Activated CD4-positive, alpha-beta T cell treated with anti-CD3 and anti-CD28 coated beads, Interleukin-10, Interleukin-2, amounts not matched to agents 100 ng/mL and 50 ng/mL, durations not matched to agents 16 hours and 8 hours (primary cell): Measurements from ENCODE around the gene SLC12A3.
A peak's percentile ranks its signal among the peaks of the same experiment; 100 is the strongest.

Experiments used
- DNase-seq: peaks from one replicate; pipeline ENCODE4 v3.0.0-alpha.2; 2020

The SLC12A3 gene, protein sequence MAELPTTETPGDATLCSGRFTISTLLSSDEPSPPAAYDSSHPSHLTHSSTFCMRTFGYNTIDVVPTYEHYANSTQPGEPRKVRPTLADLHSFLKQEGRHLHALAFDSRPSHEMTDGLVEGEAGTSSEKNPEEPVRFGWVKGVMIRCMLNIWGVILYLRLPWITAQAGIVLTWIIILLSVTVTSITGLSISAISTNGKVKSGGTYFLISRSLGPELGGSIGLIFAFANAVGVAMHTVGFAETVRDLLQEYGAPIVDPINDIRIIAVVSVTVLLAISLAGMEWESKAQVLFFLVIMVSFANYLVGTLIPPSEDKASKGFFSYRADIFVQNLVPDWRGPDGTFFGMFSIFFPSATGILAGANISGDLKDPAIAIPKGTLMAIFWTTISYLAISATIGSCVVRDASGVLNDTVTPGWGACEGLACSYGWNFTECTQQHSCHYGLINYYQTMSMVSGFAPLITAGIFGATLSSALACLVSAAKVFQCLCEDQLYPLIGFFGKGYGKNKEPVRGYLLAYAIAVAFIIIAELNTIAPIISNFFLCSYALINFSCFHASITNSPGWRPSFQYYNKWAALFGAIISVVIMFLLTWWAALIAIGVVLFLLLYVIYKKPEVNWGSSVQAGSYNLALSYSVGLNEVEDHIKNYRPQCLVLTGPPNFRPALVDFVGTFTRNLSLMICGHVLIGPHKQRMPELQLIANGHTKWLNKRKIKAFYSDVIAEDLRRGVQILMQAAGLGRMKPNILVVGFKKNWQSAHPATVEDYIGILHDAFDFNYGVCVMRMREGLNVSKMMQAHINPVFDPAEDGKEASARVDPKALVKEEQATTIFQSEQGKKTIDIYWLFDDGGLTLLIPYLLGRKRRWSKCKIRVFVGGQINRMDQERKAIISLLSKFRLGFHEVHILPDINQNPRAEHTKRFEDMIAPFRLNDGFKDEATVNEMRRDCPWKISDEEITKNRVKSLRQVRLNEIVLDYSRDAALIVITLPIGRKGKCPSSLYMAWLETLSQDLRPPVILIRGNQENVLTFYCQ

DNA sequence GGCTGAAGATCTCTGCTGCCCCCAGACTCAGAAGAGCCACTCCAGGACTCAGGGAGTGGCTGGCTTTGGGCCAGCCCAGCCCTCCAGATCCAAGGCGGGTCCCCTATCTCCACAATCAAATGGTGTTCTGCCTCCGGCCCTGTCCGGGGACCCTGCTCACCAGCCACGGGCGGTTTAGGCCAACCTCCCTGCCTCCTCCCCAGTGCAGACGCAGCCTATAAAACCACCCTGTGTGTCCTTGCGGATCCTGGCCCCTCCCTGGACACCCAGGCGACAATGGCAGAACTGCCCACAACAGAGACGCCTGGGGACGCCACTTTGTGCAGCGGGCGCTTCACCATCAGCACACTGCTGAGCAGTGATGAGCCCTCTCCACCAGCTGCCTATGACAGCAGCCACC, at the start of gene SLC12A3:
Gene SLC12A3 (plus strand): TSS at position 248 of the 400 bp plus-strand sequence. CDS start 29 bp downstream, at position 277.
- DNase-seq = no peak

DNA sequence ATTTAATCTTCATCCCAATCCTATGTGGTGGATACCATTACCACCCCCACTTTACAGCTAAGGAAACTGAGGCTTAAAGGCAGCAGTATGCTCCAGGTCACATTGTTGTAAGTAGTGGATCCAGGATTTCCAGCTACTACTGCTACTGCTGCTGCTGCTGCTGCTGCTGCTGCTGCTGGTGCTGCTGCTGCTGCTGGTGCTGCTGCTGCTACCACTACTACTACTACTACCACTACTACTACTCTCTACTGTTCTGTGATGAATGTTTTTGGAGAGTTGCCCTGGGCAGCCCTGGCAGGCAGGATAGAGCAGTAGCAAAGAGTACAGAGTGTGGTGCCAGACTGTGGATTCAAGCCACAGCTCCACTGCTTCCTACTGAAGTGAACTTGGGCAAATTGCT, 49.3 kb upstream of the SLC12A3 start:
- DNase-seq = no peak

DNA sequence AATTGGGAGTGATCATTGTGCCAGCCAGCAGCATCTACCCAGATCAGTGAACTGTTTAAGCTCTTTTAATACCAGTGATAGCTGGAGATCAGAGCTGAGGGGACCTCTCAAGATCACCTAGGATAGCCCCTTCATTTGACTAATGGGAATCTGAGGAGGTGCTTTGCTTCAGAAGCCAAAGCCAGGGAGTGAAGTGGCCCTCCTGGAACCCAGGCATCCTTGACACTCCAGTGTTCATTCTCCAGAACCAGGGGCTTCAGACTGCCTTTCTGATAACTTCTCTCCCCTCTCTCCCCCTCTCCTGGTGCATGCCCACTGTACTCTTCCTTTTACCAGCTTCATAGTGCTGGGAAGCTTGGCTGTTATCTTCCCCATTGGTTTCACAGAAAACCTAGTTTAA, 48.0 kb upstream of the SLC12A3 start:
- no peak for DNase-seq

DNA sequence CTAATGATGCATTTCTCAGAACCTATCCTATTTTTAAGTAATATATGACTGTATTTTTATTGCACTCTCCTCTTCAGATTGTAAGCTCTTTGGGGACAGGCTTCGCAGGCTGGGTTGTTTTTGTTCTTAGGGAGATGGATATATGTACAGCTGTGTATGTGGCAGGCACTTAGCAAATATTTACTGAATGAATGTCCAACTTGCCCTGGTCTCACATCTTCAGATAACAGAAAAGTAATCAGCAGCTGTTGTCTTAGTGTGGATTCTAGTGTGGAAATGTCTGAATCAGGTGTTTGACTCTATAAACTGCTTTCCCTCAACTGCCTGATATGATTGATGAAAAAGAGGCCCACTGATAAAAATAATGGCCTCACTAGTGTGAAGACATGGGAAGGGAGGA, 47.1 kb upstream of the SLC12A3 start:
- DNase-seq = no peak

DNA sequence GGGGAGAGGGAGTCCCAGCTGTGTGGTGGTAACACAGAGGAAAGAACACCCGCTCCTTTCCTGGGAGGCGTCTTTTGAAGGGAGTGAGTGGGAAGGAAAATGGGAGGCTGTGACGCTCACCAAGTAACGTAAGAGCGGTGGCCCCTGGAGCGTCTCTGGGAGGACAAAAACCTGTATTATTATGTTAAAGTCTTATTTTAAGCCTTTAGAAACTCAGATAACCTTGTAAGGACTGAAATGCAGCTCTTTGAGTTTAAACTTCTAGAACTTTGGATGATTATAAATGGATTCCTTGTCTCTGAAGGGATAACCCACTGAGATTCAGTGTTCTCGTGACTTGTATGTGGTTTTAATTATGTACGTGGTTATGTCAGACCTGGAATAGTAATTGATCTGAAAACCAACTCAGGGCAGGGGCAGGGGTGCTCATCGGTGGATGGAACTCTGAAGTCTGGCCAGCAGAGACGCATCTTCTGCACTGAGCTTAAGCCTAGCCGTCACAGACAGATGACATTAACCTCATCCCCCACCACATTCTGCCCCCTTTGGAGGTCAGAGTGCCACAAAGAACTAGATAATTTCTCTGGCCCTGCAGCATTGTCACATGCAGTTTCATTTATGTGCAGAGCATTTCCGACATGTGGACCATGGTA, 41.8 kb upstream of the SLC12A3 start:
- no peak for DNase-seq

DNA sequence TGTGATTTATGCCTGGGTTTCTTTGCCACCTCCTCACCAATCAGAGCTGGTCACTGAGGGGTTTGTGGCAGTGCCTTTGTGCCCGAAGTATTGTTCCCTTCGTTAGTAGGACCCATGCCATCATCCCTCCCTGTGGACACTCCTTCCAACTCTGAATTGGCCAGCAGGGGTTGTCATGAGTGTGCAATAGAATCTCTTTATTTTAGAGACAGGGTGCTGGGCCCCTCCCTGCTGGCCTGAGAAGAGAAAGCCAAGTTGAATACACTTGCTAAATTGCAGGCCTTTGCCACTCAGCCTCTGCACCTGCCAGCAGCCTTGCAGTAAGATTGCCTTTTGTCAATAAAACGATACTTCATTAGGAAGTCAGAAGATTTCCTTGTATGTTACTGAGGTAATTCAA, 40.7 kb upstream of the SLC12A3 start:
- DNase-seq = no peak

DNA sequence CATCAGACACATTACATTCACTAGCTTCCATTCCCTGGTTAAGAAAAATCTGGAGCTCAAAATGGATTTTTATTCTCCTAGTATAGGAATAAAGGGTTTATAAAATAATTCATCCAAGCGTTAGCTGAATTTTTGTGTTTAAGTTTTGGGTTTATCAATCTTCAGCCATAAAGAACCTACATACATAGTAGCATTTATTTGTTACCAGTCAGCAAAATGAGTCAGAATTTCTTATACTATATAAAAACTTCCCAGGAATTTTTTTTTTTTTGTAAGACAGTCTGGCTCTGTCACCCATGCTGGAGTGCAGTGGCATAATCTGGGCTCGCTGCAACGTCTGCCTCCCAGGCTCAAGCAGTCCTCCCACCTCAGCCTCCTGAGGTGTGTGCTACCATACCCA, 40.2 kb upstream of the SLC12A3 start:
- DNase-seq = no peak

DNA sequence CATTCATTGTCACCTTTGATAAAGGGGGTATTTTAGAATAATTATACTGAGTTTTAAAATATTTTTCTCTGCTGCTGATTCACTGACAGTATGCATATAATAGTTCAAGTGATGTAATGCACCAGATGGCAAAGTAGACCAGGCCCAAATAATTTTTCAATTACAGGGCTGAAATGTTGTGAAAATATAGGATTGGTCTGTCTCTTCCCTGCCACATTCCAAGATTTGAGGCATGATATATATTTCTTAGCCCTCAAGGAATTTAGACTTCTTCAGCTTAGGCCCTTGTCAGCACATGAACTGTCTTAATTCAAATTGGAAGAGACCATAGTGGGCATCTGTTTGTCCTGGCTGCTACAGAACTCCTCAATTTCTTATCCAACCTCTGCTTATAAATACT, 39.2 kb upstream of the SLC12A3 start:
- DNase-seq = no peak

DNA sequence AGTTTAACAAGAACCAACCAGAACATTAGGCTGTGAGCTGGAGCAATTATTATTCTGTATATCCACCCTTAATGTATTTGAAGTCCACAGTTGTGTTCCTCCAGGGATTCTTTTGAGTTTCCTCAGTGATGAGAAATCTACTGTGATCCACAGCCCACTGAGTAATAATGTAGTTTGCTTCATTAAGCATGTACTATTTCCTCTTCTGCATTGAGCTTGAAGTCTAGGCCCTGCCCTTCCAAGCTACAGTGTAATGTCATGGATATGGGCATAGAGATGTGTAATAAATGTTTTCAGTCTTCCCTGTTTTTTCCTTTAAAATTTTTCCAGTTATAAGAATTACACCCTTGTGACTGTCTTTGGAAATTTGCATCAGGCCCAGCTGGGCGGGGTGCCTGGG, 36.4 kb upstream of the SLC12A3 start:
- no peak for DNase-seq

DNA sequence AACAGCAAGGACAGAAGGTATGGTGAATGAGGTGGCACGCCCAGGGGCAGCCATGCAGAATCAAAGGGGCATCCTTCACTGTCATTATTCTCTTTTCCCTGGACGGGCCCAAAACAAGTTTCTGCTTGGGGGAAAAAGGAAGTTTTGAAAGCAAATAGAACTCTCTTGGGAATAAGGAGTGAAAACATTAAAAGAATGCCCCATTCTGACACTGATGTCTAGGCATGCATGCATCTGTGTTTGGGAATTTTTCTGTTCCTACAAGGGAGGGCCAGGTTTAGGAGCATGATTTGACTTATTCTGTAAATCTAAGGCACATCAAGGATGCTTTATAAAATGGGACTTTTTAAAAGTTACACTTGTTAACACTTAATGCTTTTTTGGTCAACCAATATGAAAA, 34.3 kb upstream of the SLC12A3 start:
- DNase-seq = no peak

DNA sequence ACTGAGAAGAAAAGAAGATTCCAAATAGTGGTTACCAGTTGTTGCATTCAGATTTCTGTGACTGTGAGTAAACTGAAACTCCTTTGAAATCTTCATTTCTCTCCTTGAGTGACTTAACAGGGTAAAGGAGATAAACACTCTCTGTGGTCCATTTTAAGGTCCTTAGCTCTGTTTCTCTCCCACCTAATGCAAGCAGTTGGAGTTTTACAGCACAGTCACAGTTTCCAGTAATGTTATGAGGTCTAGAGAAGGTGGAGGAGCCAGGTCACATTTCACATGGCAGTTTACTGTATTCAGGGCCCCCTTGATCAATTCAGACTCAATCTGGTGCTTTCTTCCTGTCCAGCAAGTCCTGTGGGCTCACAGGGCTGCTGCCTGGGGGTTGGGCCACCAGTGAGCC, 32.2 kb upstream of the SLC12A3 start:
- peak; percentile 6 for DNase-seq

DNA sequence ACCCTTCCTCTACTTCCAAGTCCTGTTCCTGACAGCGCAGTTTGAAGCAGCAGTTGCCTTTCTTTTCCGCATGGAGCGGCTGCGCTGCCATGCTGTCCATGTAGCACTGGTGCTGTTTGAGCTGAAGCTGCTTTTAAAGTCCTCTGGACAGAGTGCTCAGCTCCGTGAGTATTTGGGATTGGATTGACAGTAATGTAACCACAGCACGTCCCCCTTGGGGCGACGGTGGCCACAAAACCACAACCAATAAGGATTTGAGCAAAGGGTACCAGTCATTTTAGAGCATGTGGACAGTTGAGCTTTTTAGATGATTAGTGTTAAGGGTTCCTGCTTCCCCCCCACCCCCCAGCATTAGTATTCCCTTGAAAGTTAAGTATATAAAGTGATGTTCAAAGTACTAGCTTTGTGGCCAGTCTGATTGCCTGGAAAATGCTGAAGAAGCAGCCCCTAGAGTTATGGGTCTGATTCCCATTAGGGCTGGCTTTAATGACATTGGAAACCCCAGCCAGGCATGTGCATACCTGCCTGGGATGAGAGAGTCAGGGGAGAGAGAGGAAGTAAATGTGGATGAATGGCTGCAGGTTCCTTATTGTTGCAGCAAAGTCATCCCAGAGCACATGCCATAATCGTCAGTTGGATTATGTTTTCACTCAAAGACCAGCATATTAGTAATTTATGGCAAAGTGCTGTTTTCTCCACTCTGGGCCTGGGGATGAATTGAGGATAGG, 31.6 kb upstream of the SLC12A3 start:
- DNase-seq = peak; percentile 50

DNA sequence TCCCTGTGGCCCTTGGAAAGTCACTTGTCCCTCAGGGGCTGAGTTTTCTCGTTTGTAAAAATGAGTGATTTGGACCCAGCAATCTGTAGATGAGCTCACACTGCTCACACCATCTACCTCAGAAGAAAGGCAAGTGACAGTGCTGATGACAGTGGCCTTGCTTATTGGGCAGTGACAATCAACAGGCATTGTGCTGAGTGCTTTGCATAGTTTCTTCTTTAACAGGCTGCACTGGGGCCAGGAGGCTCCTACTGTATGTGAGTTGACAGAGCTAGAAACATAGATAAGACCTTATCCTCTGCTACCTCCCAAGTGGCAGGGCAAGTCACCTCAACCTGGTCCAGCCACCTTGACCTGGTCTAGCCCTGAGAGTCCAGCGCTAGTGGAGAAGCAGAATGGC, 29.7 kb upstream of the SLC12A3 start:
- DNase-seq = no peak

DNA sequence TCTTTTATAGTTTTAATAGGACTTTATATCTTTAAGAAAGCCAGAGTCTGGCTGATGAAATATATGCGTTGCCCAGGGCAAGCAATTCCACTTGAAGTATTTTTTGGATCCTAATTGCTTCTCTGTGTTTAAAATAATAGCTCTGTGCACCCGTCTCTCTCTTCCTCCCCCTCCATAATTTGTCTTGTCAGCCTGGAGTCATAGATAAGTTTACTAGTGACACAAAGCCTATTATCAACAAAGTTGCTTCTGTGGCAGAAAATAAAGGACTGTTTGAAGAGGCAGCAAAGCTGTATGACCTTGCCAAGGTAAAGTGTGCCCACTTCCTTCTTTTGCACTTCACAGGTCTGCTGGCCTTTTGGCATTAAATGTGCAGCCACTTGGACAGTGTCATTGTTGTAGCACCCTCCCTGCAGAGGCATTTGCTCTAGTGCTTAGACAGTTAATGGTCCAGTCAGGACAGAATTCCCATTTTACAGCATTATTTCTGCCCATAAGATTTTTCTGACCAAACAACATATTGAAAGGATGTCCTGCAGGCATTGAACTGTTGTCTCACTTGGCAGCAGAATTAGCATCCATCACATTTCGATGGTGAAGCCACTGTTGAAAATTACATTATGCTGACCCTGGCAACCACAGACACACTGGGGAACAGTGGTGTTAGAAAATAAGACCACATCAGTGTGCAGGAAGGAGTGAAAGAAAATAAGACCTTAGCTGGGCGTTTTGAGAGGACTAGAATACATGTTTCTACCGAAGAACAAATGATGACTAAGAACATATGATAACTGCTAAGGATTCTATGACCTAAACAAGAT, 28.4 kb upstream of the SLC12A3 start:
- no peak for DNase-seq

DNA sequence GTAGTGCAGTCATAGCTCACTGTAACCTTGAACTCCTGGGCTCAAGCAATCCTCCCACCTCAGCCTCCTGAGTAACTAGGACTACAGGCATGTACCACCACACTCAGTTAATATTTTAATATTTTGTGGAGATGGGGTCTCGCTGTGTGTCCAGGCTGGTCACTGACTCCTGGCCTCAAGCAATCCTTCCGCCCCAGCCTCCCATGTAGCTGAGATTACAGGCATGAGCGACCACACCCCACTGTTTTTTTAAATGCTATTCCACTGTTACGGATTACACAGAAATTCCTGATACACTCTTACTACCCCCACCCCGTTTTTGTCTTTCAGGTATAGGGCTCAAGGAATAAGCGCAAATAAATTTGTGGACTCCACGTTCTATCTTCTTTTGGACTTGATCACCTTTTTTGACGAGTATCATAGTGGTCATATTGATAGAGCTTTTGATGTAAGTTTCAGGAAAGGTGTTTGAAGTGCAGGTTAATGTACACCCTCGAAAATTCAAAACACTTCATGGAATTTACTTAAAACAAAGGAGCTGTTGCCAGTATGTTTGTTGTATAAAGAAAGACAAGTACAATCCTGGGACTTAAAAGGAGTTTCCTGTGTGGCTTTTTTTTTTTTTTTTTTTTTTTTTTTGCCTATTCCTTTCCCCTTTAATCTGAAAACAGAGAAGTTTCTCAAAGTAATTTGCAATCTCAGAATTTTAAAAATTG, 26.2 kb upstream of the SLC12A3 start:
- no peak for DNase-seq

DNA sequence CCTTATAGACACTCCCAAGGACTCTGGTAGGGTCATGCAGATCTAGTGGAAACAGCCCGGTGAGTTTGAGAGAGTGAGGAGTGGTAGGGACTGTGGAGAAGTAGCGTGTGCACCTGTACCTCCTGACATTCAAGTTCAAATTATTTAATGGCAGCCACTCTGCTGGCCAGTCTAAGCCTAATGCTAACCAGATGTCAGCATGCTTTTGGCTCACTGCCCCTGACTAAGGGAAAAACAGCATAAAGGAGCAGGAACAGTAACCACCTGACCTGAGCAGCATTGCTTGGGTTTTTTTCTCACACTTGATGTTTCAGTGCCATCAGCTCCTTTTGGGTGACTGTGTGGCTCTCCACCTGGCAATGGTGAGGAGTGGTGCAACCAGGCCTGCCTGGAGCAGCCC, 23.8 kb upstream of the SLC12A3 start:
- DNase-seq = no peak

DNA sequence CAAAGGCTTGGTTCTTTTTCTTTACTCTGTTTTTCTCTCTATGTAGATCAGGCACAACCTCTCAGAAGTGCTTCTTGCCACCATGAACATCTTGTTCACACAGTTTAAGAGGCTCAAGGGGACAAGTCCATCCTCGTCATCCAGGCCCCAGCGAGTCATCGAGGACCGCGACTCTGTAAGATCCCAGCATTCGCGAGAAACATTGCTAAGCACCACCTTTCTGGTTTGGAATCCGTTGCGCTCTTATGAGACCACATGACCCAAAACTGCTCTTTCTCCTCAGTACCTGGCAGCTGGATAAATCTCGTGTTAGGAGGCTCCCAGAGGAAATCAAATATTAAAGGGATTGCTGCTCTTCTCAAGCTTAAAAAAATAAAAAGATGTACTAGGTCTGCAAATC, 23.3 kb upstream of the SLC12A3 start:
- DNase-seq = no peak

DNA sequence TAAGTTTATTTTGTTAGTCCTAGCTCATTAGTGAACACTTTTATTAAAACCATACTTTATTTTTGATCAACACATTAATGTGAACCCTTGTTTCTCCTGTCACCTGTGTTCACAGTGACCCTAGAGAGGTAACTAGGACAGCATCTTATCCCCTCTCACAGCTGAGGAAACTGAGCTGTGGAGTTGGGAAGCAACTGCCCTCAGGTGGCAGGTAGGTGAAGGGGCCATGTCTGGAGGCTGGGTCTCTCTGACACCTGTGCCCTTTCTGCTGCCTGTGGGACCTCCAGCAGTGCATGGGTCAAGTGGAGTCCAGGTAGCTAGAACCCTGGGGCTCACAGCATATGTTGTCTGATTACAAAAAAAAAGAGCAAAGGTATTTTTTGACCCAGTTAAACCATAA, 22.9 kb upstream of the SLC12A3 start:
- no peak for DNase-seq

DNA sequence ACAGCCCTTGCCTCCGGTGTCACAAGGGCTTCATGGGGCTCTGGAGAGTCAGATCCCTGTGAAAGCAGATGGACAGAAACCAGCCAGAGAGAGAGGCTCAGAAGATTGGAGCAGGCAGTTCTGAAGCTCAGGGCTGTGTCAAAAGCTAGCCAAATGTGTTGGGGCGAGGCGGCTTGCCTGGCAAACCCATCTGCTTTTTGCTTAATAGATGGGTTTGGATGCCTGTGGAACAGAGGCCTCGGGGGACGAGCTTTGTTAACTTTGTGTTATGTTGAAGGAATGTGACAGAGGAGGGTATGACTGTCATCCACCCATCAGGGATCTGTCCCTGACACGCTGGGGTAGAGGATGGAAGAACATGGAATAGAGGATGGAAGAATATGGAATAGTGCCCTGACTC, 21.0 kb upstream of the SLC12A3 start:
- no peak for DNase-seq

DNA sequence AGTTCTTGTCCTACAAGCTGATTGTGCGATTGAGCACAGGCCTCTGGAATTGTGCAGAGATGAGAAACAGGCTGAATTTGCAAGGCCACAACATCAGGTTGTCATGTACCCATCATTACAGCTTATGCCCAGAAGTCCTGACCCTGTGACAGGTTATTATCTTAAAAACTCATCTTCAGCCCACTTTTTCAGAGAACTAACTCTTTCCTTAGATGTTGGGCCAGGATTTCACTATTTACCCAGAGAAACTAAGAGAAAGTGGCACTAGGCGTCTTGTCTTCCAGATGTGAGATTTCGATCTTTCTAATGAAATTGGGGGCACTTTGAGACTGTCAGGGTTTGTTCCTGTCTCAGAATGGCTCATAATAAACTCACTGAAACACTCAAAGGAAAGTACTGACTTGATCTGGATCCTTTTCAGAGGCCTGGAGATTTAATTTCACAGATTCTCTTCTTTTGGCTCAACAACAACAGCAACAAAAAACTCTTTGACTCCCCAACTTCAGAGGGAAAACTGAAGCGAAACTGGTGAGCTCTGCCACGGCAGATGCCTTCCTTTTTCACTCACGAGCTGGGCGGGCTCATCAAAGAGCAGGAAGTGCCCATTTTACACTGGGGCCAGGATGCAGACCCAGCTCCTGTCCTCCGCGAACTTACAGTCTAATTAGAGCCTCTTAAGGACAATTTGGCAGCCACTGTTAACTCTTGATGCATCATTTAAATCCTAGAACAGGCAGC, 17.7 kb upstream of the SLC12A3 start:
- peak; percentile 52 for DNase-seq
